ENCODE measurements around the gene XRRA1.
"Not testable (repeated sequence)": the region's sequence is repeated elsewhere in the genome, so short reads cannot be mapped to it uniquely, and the experiment has no call there.

The XRRA1 gene

DNA sequence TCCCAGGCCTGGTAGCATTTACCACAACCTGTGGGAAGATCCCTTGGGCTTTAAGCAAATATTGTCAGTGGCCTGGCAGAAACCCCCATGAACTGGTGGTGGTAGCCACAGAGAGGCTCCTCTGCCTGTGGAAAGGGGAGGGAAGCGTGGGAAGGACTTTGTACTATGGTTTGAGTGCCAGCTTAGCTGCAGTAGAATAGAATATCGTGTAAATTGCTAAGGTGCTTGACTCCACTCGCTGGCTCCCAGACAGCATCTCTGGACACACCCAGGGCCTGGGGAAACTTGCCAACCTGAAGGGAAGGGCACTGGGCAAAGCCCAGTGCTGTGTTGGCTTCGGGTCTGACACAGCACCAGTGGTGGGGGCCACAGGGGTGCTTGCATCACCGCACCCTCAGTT, 52.6 kb downstream of the XRRA1 start:
- Mint-ChIP-seq H3K4me1 (ENCODE audit: low read depth) (no peaks in the 10 kb centered on the region), H3K36me3 (ENCODE audit: low read depth) (peaks cover 38% of the 10 kb centered on the region), H3K27ac (no peak overlapping the region), H3K9me3 (peaks cover 52% of the 10 kb centered on the region), H3K4me3 (no peak overlapping the region), H3K27me3 (ENCODE audit: low read depth) (no peaks in the 10 kb centered on the region)

- no peak overlapping the region for H3K4me3 Mint-ChIP-seq
- no peaks in the 10 kb centered on the region for H3K27me3 Mint-ChIP-seq (ENCODE audit: low read depth)
- H3K27ac Mint-ChIP-seq, result no peak overlapping the region
- peaks cover 36% of the 10 kb centered on the region for H3K36me3 Mint-ChIP-seq (ENCODE audit: low read depth)
- no peaks in the 10 kb centered on the region for H3K4me1 Mint-ChIP-seq (ENCODE audit: low read depth)
- peaks cover 45% of the 10 kb centered on the region for H3K9me3 Mint-ChIP-seq
These were observed 53.4 kb downstream of the XRRA1 start for GRCh38 chr11:74895340-74896116.

DNA sequence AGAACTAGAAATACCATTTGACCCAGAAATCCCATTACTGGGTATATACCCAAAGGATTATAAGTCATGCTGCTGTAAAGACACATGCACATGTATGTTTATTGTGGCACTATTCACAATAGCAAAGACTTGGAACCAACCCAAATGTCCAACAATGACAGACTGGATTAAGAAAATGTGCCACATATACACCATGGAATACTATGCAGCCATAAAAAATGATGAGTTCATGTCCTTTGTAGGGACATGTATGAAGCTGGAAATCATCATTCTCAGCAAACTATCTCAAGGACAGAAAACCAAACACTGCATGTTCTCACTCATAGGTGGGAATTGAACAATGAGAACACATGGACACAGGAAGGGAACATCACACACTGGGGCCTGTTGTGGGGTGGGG, 55.9 kb downstream of the XRRA1 start:
- H3K27ac Mint-ChIP-seq; H3K4me1 Mint-ChIP-seq (ENCODE audit: low read depth); H3K27me3 Mint-ChIP-seq (ENCODE audit: low read depth); H3K4me3 Mint-ChIP-seq: not testable (repeated sequence)
- Mint-ChIP-seq H3K9me3 (peaks cover 49% of the 10 kb centered on the region), H3K36me3 (ENCODE audit: low read depth) (peaks cover 35% of the 10 kb centered on the region)

DNA sequence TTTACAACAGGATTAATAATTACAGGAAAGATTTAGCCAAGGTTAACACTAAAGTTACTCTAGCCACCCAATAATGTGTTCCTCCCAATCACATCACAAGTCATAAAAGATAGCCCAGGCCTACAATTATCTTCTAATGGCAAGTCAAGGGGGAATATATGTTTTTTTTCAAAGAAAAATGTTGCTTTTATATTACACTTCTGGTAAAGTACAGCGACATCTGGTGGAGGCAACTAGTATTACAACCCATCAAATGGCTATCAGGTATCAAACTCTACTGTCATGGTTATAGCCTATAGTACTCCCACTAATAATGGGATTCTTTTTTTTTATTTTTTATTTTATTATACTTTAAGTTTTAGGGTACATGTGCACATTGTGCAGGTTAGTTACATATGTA, 71.8 kb downstream of the XRRA1 start:
- Mint-ChIP-seq H3K4me1 (ENCODE audit: low read depth) (no peaks in the 10 kb centered on the region), H3K4me3 (no peak overlapping the region), H3K27ac (no peak overlapping the region), H3K27me3 (ENCODE audit: low read depth) (no peaks in the 10 kb centered on the region), H3K9me3 (peaks cover 27% of the 10 kb centered on the region), H3K36me3 (ENCODE audit: low read depth) (peaks cover 41% of the 10 kb centered on the region)

DNA sequence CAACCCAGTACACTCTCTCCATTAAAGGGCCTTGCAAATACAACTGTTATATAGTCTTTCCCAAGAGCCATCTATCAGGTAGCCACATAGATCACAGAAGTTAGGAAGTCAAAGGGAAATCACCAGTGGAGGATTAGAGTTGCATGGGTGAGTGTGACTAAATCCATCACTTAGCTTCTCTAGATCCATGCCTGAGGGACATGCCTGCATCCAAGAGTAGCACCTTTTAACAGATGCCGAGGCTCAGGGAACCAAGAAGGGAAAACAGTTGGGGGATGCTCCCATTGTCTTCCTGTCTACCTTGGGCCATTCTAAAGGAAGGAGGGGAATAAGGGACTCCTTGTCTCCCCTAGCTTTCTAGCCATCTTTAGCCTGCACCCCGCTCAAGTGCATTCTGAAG, 77.9 kb downstream of the XRRA1 start:
- no peak overlapping the region for H3K27ac Mint-ChIP-seq
- no peak overlapping the region for H3K4me3 Mint-ChIP-seq
- no peaks in the 10 kb centered on the region for H3K27me3 Mint-ChIP-seq (ENCODE audit: low read depth)
- peaks cover 78% of the 10 kb centered on the region for H3K36me3 Mint-ChIP-seq (ENCODE audit: low read depth)
- peaks cover 75% of the 10 kb centered on the region for H3K9me3 Mint-ChIP-seq
- no peaks in the 10 kb centered on the region for H3K4me1 Mint-ChIP-seq (ENCODE audit: low read depth)

DNA sequence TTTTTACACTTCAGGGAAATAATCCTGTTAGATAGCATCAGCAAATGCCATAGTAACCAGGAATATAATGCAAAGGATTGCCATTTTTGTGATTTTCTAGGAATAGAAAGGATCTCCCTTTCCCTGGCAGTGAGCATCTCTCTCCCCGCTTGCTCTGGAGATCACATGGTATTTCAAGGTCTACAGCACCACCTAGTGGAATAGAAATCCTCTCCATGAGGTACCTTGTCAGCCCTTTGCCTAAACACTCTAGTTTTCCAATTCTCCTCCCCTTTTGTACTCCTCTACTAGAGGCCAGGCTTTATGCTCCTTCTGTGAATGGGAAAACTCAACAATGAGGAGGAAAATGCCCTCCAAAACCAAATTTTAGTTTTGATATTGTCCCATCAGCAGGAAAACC, 78.4 kb downstream of the XRRA1 start:
- Mint-ChIP-seq H3K27me3 (ENCODE audit: low read depth) (no peaks in the 10 kb centered on the region), H3K9me3 (peaks cover 75% of the 10 kb centered on the region), H3K4me1 (ENCODE audit: low read depth) (no peaks in the 10 kb centered on the region), H3K4me3 (no peak overlapping the region), H3K27ac (no peak overlapping the region), H3K36me3 (ENCODE audit: low read depth) (peaks cover 78% of the 10 kb centered on the region)

GRCh38 chr11:74866557-74866956, 82.3 kb downstream of the XRRA1 start:
- Mint-ChIP-seq H3K9me3 (peaks cover 86% of the 10 kb centered on the region), H3K36me3 (ENCODE audit: low read depth) (peaks cover 86% of the 10 kb centered on the region), H3K27ac (no peak overlapping the region), H3K4me1 (ENCODE audit: low read depth) (no peaks in the 10 kb centered on the region), H3K27me3 (ENCODE audit: low read depth) (no peaks in the 10 kb centered on the region), H3K4me3 (no peak overlapping the region)

GRCh38 chr11:74863410-74863809, 85.5 kb downstream of the XRRA1 start:
- Mint-ChIP-seq H3K4me3 (no peak overlapping the region), H3K9me3 (peaks cover 68% of the 10 kb centered on the region), H3K36me3 (ENCODE audit: low read depth) (peaks cover 81% of the 10 kb centered on the region), H3K27me3 (ENCODE audit: low read depth) (no peaks in the 10 kb centered on the region), H3K4me1 (ENCODE audit: low read depth) (no peaks in the 10 kb centered on the region), H3K27ac (no peak overlapping the region)

DNA sequence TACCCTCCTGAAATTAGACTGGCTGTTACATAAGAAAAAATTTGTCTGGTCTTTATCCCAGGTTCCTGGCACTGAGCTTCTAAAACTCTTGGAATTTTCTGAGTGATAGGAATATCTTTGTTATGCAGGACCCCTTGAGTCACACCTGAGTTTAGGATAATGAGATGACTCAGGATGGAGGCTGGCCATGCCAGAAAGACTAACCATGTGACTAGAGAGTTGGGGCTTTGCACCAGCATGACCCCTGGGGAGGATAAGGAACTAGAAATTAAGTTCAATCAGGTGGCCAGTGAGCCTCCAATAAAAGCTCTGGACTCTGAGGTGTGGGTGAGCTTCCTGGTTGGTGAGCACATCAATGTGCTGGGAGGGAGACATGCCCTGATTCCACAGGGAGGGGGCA, 88.1 kb downstream of the XRRA1 start:
- Mint-ChIP-seq H3K27ac (no peak overlapping the region), H3K4me1 (ENCODE audit: low read depth) (no peaks in the 10 kb centered on the region), H3K27me3 (ENCODE audit: low read depth) (no peaks in the 10 kb centered on the region), H3K4me3 (no peak overlapping the region), H3K36me3 (ENCODE audit: low read depth) (peaks cover 68% of the 10 kb centered on the region), H3K9me3 (peaks cover 41% of the 10 kb centered on the region)

DNA sequence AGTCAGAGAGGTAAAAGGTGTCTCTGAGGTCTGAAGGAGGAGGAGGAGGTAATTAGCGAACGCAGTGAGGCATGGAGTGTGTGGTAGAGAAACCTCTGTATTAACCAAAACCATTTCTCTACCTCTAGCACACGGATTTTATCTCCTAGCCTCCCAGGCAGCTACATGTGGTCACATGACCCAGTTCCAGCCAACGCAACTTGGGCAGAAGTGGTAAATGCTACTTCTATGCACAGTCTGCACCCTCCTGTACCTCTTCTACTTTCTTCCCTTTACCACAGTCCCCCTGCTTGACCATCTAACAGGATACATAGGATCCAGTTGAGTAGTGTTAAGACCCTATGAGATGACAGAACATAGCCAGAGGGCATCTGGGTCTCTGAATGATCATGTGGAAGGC, 95.7 kb downstream of the XRRA1 start:
- Mint-ChIP-seq H3K4me3 (no peak overlapping the region), H3K27me3 (ENCODE audit: low read depth) (no peaks in the 10 kb centered on the region), H3K4me1 (ENCODE audit: low read depth) (no peaks in the 10 kb centered on the region), H3K9me3 (no peaks in the 10 kb centered on the region), H3K27ac (no peak overlapping the region), H3K36me3 (ENCODE audit: low read depth) (peaks cover 23% of the 10 kb centered on the region)

DNA sequence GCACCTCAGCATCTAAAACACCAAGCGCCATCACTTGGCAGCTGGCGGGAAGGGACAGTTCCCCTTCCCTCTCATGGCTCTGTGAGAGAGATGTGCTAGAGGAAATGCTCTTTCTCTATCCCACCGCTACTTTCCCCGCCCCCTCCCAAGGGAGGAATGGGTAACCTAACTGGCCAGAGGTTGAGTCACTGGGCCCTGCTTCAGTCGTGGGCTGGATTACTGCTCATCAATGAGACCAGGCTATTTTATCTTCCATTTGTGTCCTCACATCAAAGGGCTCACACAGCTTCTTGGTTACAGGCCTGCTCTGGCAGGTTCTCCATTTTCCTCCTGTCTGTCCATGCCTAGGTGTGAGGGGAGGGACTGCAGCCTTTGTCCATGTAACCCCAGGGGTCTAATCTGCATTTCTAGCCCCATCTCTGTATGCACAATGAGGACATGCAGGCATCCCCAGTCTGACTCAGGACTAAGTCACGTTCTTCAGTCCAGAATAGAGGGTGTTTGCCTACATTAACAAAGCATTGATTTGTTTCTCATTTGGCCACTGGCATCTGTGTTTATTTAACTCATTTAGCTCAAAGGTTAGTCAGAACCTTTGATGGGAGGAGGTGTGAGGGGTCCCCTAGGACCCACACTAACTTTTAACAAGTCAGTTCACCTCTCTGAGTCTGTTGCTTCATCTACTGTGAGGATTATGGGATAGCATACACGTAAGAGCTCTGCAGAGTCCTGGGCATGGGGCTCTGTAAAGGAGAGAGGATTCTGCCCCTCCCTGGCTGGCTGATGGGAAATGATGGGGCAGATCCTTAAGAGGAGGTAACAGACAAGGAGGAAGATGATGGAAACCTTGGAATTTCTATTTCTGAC, 99.1 kb downstream of the XRRA1 start:
- no peaks in the 10 kb centered on the region for H3K27me3 Mint-ChIP-seq (ENCODE audit: low read depth)
- H3K27ac Mint-ChIP-seq, result no peak overlapping the region
- H3K36me3 Mint-ChIP-seq (ENCODE audit: low read depth), result peaks cover 27% of the 10 kb centered on the region
- no peak overlapping the region for H3K4me3 Mint-ChIP-seq
- H3K4me1 Mint-ChIP-seq (ENCODE audit: low read depth), result peaks cover 2% of the 10 kb centered on the region
- no peaks in the 10 kb centered on the region for H3K9me3 Mint-ChIP-seq

DNA sequence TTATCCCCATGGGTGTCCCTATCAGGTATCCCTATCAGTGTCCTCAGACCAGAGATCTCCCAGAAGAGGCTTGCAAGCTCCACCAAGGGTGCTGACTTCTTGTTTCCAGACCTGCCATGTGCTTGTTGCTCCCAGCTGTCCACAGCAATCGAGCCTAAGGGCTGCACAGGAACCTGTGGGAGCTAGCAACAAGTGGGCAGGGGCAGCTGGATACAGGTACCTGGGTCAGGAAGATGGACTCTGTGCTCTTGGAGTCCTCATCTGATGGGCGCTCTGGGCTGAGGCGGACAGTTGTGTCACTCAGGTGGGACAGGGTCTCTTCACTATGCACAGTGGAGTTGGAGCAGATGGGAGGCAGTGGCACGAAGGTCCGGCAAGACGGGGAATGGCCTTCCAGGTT, 101.0 kb downstream of the XRRA1 start:
- Mint-ChIP-seq H3K36me3 (ENCODE audit: low read depth) (peaks cover 24% of the 10 kb centered on the region), H3K27ac (no peak overlapping the region)

GRCh38 chr11:74847395-74847794, 101.5 kb downstream of the XRRA1 start:
- H3K36me3 Mint-ChIP-seq (ENCODE audit: low read depth), result peaks cover 25% of the 10 kb centered on the region
- no peak overlapping the region for H3K4me3 Mint-ChIP-seq
- H3K27me3 Mint-ChIP-seq (ENCODE audit: low read depth), result no peaks in the 10 kb centered on the region
- peaks cover 2% of the 10 kb centered on the region for H3K4me1 Mint-ChIP-seq (ENCODE audit: low read depth)
- H3K27ac Mint-ChIP-seq, result no peak overlapping the region
- no peaks in the 10 kb centered on the region for H3K9me3 Mint-ChIP-seq

More for the DNA sequence above, 101.0 kb downstream of the XRRA1 start:
- Mint-ChIP-seq H3K27me3 (ENCODE audit: low read depth) (no peaks in the 10 kb centered on the region), H3K4me1 (ENCODE audit: low read depth) (peaks cover 2% of the 10 kb centered on the region), H3K4me3 (no peak overlapping the region), H3K9me3 (no peaks in the 10 kb centered on the region)

DNA sequence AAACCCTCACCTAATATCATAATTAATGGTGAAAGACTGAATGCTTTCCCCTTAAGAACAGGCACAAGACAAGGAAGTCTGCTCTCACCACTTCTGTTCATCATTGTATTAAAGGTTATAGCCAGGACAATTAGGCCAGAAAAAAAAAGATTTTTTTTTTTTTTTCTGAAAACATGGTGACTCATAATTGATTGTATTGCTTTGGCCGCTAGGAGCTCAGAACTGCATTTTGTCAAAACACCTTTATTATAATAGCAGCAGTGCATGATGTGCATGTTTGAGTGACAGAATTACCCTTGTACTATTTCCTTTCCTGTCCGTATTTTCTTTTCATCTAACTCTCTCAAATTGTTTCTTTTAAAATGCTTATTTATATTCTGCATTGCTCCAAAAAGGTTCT, 102.1 kb downstream of the XRRA1 start:
- H3K27me3 Mint-ChIP-seq (ENCODE audit: low read depth), result no peaks in the 10 kb centered on the region
- no peak overlapping the region for H3K4me3 Mint-ChIP-seq
- peaks cover 26% of the 10 kb centered on the region for H3K36me3 Mint-ChIP-seq (ENCODE audit: low read depth)
- H3K27ac Mint-ChIP-seq, result no peak overlapping the region
- H3K9me3 Mint-ChIP-seq, result no peaks in the 10 kb centered on the region
- peaks cover 2% of the 10 kb centered on the region for H3K4me1 Mint-ChIP-seq (ENCODE audit: low read depth)

DNA sequence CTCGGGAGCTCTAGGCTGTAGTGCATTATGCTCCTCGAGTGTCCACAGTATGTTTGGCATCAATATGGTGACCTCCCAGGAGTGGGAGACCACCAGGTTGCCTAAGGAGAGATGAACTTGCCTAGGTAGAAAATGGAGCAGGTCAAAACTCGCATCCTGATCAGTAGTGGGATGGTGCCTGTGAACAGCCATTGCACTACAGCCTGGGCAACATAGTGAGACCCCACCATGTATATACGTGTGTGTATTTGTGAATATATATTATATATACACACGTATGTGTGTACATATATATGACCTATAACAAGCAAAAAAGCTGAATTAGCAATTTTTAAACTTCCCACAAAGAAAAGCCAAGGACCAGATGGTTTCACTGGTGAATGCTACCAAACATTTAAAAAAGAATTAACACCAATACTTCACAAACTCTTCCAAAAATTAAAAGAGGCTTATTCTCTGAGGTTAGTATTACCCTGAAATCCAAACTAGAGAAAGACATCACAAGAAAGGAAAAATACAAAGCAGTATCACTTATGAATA, 102.8 kb downstream of the XRRA1 start:
- H3K4me3 Mint-ChIP-seq, result no peak overlapping the region
- H3K4me1 Mint-ChIP-seq (ENCODE audit: low read depth), result peaks cover 2% of the 10 kb centered on the region
- peaks cover 22% of the 10 kb centered on the region for H3K36me3 Mint-ChIP-seq (ENCODE audit: low read depth)
- H3K27me3 Mint-ChIP-seq (ENCODE audit: low read depth), result no peaks in the 10 kb centered on the region
- no peaks in the 10 kb centered on the region for H3K9me3 Mint-ChIP-seq
- no peak overlapping the region for H3K27ac Mint-ChIP-seq

Measured in T-helper 1 cell treated with Interleukin-12 subunit alpha and Interleukin-12 subunit beta and Interleukin-4 antibody, amounts not matched to agents 30 μg/mL and 1 μg/mL, for 36 hours (primary cell).